AG04450 (cell line): ENCODE results near the gene CERK. TPM values are rescaled to one million over a fixed set of nuclear protein-coding genes. Genes with fewer than 3 reads are reported as not detected.

Experiments used
- CTCF ChIA-PET: fragments of 300-600, 350-600 bp; formaldehyde crosslinking; extraction: SDS; loops from one replicate; lab custom pipeline; 2022; ENCODE audit warnings: antibody characterized with exemption, inconsistent platforms; lab: Charles Lee
- POLR2A ChIA-PET: fragments of 350-600 bp; formaldehyde crosslinking; extraction: SDS; loops from one replicate; lab custom pipeline; 2021; ENCODE audit warnings: antibody characterized with exemption, inconsistent platforms; lab: Yijun Ruan, JAX
- DNase-seq: peaks from one replicate; pipeline ENCODE4 v3.0.0-alpha.2; 2011; ENCODE audit warnings: low read depth, low spot score
- H3K27ac ChIP-seq: one replicate; pipeline ENCODE4 v1.5.1; 2012; ENCODE audit warnings: low read depth, low read length, control low read depth
- H3K27me3 ChIP-seq: one replicate; pipeline ENCODE4 v1.6.0; 2012; ENCODE audit warnings: low read length; ENCODE audit not compliant: control insufficient read depth, insufficient read depth
- H3K4me3 ChIP-seq: 2 replicates; pipeline ENCODE4 v1.5.1; 2011; ENCODE audit warnings: mild to moderate bottlenecking, low read depth, low read length, control low read depth
- H3K9me3 ChIP-seq: 2 replicates; pipeline ENCODE4 v1.5.1; 2012; ENCODE audit warnings: low read length; ENCODE audit not compliant: control insufficient read depth, insufficient read depth
- polyA plus RNA-seq: library from polyadenylated mRNA; depleted of rRNA; stranded (reverse); fragments of >200 nt; gene quantifications from 2 replicates; pipeline ENCODE4 v1.2.3, GENCODE V29; 2011
- TF ChIP-seq, protein P1 (sequence below): IDR thresholded peaks from 2 replicates; pipeline ENCODE4 v1.5.1; 2011; ENCODE audit warnings: low read depth, low read length, control low read depth, inconsistent platforms

CERK gene
- polyA plus RNA-seq, 1 experiment, result 29.0 TPM

DNA sequence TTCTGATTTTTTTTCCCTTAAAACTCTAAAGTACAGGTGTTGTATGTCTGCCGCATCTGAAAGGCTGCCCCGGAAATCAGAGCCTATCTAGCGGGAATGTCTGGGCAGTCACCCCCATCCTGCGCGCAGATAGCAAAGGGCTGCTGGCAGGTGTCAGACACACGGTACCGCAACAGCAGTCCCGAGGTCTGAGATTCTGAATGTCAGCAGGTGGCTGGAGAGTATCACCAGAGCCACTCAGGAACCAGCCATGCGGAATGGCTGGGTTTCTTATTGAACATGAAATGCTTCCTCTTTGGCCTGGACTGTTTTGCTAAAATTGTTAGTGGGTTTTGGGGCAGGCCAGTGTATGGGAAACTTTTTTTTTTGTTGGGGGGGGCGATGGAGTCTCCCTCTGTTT lies 53.3 kb downstream of the CERK start:
- TF ChIP-seq, protein P1, sequence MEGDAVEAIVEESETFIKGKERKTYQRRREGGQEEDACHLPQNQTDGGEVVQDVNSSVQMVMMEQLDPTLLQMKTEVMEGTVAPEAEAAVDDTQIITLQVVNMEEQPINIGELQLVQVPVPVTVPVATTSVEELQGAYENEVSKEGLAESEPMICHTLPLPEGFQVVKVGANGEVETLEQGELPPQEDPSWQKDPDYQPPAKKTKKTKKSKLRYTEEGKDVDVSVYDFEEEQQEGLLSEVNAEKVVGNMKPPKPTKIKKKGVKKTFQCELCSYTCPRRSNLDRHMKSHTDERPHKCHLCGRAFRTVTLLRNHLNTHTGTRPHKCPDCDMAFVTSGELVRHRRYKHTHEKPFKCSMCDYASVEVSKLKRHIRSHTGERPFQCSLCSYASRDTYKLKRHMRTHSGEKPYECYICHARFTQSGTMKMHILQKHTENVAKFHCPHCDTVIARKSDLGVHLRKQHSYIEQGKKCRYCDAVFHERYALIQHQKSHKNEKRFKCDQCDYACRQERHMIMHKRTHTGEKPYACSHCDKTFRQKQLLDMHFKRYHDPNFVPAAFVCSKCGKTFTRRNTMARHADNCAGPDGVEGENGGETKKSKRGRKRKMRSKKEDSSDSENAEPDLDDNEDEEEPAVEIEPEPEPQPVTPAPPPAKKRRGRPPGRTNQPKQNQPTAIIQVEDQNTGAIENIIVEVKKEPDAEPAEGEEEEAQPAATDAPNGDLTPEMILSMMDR, result no peak

DNA sequence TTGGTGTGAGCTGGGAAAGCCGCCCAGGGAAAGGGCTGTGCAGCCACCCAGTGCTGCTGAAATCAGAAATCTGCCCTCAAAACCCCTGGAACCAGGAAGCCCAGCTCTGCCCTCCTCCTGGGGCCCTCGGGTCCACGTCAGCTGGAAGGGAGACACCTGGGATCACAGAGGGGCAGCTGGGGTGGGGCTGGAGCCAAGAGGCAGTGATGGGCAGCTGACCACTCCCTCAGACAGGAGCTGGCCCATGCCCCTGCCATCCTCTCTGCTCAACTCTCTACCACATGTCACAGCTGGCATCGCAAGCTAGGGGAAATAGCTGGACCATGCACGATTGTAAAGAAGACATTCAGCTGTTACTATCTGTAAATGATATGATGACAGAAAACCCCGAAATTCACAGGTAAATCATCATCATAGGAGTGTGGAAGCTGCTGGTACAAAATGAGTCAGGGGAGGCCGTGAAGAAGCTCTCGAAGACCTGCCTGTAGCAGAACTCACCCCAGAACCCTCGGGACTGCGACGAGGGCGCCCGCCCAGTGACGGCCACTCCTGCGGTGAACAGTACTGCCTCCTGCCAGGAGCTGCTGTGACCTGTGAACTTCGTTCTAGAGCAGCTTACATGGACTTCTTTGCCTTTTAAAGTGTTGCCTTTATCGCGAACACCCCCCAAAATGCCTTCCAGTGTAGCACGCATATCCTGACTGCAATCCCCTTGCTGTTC lies 55.9 kb downstream of the CERK start:
- H3K27me3 ChIP-seq, result no peaks in the 10 kb centered on the region
- peaks cover 4% of the 10 kb centered on the region; the same call in 1 of the 2 replicates for H3K9me3 ChIP-seq
- ChIA-PET CTCF (interaction anchor here (1.0 to 1.9 kb wide), 2 partner anchors 118 to 314 kb away, joined by 3 to 7 read pairs; no protein-coding TSS in a partner anchor), POLR2A (interaction anchor here (1.0 kb wide), 1 partner anchor 135 kb away, joined by 3 read pairs; no protein-coding TSS in a partner anchor)
- TF ChIP-seq, protein P1, result no peak
- H3K4me3 ChIP-seq, result no peak overlapping the region
- H3K27ac ChIP-seq, result no peak overlapping the region
- no peak for DNase-seq

More for the DNA sequence above, 53.3 kb downstream of the CERK start:
- POLR2A ChIA-PET, result no interaction called here
- DNase-seq, result no peak
- Histone ChIP-seq H3K9me3 (no peaks in the 10 kb centered on the region; the same call in 1 of the 2 replicates), H3K27me3 (no peaks in the 10 kb centered on the region), H3K4me3 (no peak overlapping the region), H3K27ac (no peak overlapping the region)
- CTCF ChIA-PET, result interaction anchor here (0.9 kb wide), 1 partner anchor 82 kb away, joined by 4 read pairs; no protein-coding TSS in a partner anchor

DNA sequence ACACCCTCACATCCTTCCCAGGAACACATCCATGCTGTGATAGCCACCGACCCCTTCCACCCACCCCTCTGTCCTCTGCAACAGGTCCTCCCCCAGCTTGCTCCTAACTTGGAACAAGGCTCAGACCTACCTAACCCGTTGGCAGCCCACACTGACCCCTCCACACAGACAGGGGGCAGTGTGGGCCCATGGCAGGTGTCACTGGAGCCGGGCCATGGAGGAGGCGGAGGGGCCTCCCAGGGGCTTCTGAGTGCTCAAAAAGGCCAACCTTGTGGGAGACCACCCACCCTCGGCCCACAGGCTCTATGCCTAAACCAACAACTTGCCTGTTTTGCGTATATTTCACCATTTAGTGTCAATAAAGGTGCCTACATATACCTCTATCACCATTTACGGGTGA lies 57.0 kb downstream of the CERK start:
- ChIA-PET POLR2A (no interaction called here), CTCF (no interaction called here)
- H3K9me3 ChIP-seq, result peaks cover 4% of the 10 kb centered on the region; the same call in 1 of the 2 replicates
- H3K27ac ChIP-seq, result no peak overlapping the region
- no peak overlapping the region for H3K4me3 ChIP-seq
- TF ChIP-seq, protein P1, result peak; percentile 24
- no peaks in the 10 kb centered on the region for H3K27me3 ChIP-seq
- DNase-seq, result no peak

DNA sequence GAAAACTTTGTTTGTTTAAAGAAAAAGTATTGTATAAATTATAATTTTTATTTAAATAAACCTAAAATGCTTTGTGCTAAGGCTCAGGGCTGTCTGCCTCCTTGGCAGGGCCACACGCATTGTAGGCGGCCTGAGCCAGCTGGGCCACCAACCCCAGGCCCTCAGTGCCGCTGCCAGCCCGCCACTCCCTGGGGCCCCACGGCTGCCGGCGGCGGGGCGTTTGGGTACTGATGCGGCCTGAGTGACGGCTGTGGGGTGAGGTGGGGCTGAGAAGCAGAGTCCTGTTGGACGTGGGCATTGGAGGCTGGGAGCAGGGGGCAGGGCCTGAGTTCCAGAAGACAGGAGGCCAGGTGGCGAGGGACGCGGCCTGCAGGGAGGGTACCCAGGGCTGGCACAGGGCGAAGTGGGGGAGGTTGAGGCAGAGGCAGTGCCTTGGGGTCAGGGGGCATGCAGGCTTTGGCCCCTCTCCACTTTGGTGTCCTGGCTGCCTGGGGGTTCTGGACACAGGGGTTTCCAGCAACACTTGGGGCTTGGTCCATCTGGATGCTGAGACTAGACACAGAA lies 58.3 kb downstream of the CERK start:
- POLR2A ChIA-PET, result no interaction called here
- H3K9me3 ChIP-seq, result peaks cover 4% of the 10 kb centered on the region; the same call in 1 of the 2 replicates
- no peak overlapping the region for H3K4me3 ChIP-seq
- DNase-seq, result no peak
- CTCF ChIA-PET, result interaction anchor here (0.6 kb wide), 1 partner anchor 607 kb away, joined by 5 read pairs; no protein-coding TSS in a partner anchor
- H3K27me3 ChIP-seq, result no peaks in the 10 kb centered on the region
- peak overlapping the region; percentile 52 for H3K27ac ChIP-seq
- TF ChIP-seq, protein P1, result no peak
